ENCODE data around the gene ALG14. TPM values are rescaled to one million over a fixed set of nuclear protein-coding genes. Genes with fewer than 3 reads are reported as not detected.
"Not testable (repeated sequence)": the region's sequence is repeated elsewhere in the genome, so short reads cannot be mapped to it uniquely, and the experiment has no call there.

ALG14 gene
- total and polyA plus RNA-seq, 8 donors: 1.1 to 6.2 (median 5.6) TPM

GRCh38 chr1:95023399-95024043, 49.2 kb downstream of the ALG14 start:
- peak overlapping the region in 2 of 4 donors; percentile 50 to 65 for H3K27ac ChIP-seq
- no peaks in the 10 kb centered on the region for H3K27me3 ChIP-seq
- intact Hi-C loops (cut with DNase I): no loop called here
- no peak overlapping the region for H3K4me3 ChIP-seq
- H3K9me3 ChIP-seq: no peaks in the 10 kb centered on the region
- DNase-seq (no peak), FAIRE-seq (no peak), ATAC-seq (peak in 2 of 4 donors; percentile 31 to 35)
- TF ChIP-seq, protein P1, sequence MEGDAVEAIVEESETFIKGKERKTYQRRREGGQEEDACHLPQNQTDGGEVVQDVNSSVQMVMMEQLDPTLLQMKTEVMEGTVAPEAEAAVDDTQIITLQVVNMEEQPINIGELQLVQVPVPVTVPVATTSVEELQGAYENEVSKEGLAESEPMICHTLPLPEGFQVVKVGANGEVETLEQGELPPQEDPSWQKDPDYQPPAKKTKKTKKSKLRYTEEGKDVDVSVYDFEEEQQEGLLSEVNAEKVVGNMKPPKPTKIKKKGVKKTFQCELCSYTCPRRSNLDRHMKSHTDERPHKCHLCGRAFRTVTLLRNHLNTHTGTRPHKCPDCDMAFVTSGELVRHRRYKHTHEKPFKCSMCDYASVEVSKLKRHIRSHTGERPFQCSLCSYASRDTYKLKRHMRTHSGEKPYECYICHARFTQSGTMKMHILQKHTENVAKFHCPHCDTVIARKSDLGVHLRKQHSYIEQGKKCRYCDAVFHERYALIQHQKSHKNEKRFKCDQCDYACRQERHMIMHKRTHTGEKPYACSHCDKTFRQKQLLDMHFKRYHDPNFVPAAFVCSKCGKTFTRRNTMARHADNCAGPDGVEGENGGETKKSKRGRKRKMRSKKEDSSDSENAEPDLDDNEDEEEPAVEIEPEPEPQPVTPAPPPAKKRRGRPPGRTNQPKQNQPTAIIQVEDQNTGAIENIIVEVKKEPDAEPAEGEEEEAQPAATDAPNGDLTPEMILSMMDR (IDR thresholded peaks at IDR 0.05): no peak
- H3K4me1 ChIP-seq: peaks cover 11 to 34% (median 20%) of the 10 kb centered on the region in 3 donors
- whole genome bisulfite sequencing, 2 donors: 86 to 89% methylated on average over 3 of the region's 3 CpGs
- H3K36me3 ChIP-seq: no peaks in the 10 kb centered on the region

DNA sequence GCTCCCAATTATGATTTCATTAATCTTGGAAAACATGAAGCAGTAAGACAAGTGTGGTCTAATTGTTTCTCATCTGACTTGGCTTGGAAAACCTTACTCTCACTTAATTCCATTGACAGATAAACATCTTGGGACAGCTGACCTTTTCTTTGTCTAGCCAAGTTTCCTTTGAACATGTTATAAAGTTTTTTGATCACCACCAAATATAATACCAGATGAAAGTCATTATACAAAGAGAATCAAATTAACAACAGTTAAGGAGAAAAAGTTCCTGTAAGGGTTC, 50.2 kb downstream of the ALG14 start:
- no peaks in the 10 kb centered on the region for H3K9me3 ChIP-seq
- H3K4me1 ChIP-seq: peaks cover 11 to 43% (median 28%) of the 10 kb centered on the region in 3 donors
- H3K36me3 ChIP-seq: no peaks in the 10 kb centered on the region
- DNase-seq: no peak
- no peak for ATAC-seq
- H3K27ac ChIP-seq: peak overlapping the region in 2 of 4 donors; percentile 50 to 65
- no peak for FAIRE-seq
- H3K4me3 ChIP-seq: no peak overlapping the region
- intact Hi-C loops (cut with DNase I): no loop called here
- H3K27me3 ChIP-seq: no peaks in the 10 kb centered on the region
- TF ChIP-seq, protein P1 (IDR thresholded peaks at IDR 0.05): no peak

DNA sequence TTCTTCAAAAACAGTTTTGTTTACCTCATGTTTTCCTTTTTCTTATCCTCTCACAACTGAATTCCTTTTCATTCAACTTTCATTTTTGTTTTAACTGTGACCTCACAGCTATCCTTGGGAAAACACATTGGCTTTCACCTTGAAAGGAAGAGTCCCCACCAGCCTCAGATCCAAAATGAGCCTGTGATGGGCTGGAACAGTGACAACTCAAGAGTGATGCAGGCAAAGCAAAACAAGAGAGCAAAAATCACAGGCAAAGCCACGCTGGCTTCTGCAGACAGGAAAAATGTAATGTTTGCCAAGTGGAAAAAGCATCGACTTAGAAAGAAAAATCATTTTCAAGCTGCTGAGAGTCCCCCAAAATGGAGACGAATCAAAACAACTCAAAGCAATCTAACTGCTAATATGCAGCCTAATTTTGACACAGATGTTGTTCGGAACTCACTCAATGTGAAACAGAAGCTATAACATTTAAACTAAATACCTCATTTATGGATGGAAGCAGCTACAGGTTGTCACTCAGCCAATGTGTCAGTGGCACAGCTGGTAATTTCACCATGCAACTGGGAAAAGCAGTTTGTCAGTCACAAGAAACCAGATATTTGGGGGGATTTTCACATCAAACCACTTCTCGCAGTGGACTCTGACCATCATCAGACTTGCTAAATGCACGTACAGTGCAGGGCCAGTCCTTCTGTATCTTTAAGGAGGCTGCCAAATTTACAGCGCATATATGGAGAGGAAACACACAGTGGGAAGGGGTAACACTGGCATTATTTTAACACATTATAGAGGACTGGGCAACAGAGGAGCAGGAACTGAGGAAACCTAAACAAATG, 50.7 kb downstream of the ALG14 start:
- DNase-seq: no peak
- H3K4me1 ChIP-seq: peaks cover 11 to 49% (median 31%) of the 10 kb centered on the region in 3 donors
- H3K27ac ChIP-seq: peak overlapping the region in 2 of 4 donors; percentile 50 to 65
- no peak overlapping the region for H3K4me3 ChIP-seq
- no peak for ATAC-seq
- no peaks in the 10 kb centered on the region for H3K36me3 ChIP-seq
- no peak for FAIRE-seq
- H3K27me3 ChIP-seq: no peaks in the 10 kb centered on the region
- TF ChIP-seq, protein P1 (IDR thresholded peaks at IDR 0.05): no peak
- 31 to 38% methylated on average over 7 of the region's 7 CpGs for WGBS, 2 donors
- intact Hi-C loops (cut with DNase I): no loop called here
- no peaks in the 10 kb centered on the region for H3K9me3 ChIP-seq

GRCh38 chr1:95021119-95021518, 51.6 kb downstream of the ALG14 start:
- DNase-seq (no peak), FAIRE-seq (no peak), ATAC-seq (no peak)
- Histone ChIP-seq H3K4me1 (peaks cover 11 to 49% (median 31%) of the 10 kb centered on the region in 3 donors), H3K9me3 (no peaks in the 10 kb centered on the region), H3K4me3 (no peak overlapping the region), H3K27me3 (no peaks in the 10 kb centered on the region), H3K36me3 (no peaks in the 10 kb centered on the region), H3K27ac (peak overlapping the region in 2 of 4 donors; percentile 50 to 65)
- intact Hi-C loops (cut with DNase I): no loop called here
- TF ChIP-seq, protein P1 (IDR thresholded peaks at IDR 0.05): no peak
- 71 to 75% methylated on average over 4 of the region's 4 CpGs for WGBS, 2 donors

DNA sequence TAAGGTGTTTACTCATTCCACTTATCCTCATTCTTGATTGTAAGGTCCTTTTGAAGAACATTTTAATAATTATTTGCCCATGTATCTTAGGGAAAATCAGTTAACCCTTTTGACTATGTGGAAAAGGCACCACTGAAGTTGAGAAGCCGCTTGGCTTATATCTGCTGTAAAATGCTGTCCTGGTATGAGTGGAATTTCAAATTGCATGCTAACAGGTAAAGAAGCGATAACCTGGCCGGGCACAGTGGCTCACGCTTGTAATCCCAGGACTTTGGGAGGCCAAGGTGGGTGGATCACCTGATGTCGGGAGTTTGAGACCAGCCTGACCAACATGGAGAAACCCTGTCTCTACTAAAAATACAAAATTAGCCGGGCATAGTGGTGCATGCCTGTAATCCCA, 53.3 kb downstream of the ALG14 start:
- intact Hi-C loops (cut with DNase I); H3K36me3 ChIP-seq; H3K9me3 ChIP-seq; H3K27me3 ChIP-seq; ATAC-seq; DNase-seq; H3K4me3 ChIP-seq; FAIRE-seq: not testable (repeated sequence)
- 64 to 67% methylated on average over 6 of the region's 6 CpGs for WGBS, 2 donors
- Histone ChIP-seq H3K4me1 (peaks cover 11 to 59% (median 40%) of the 10 kb centered on the region in 3 donors), H3K27ac (peak overlapping the region in 2 of 4 donors; percentile 87)
